ENCODE results near the gene FOXS1. TPM values are rescaled to one million over a fixed set of nuclear protein-coding genes. Genes with fewer than 3 reads are reported as not detected.

FOXS1 gene
- total RNA-seq, 1 experiment from 2014 or later: 6.3 TPM

GRCh38 chr20:31868853-31869672 is 23.7 kb upstream of the FOXS1 start:
- Histone ChIP-seq H3K9me3 (ENCODE audit: control insufficient read depth, insufficient read depth, low read depth, low read length) (no peaks in the 10 kb centered on the region), H3K4me3 (ENCODE audit: low read depth in 2 of 2, low read length in 2 of 2) (peak overlapping the region; percentile 52 to 66; a peak in 2 of 4 replicates), H3K27me3 (ENCODE audit: control insufficient read depth, insufficient read depth, low read length) (peaks cover 3% of the 10 kb centered on the region; the same call in 1 of the 2 replicates), H3K4me1 (ENCODE audit: control insufficient read depth, insufficient read depth, low read length) (no peaks in the 10 kb centered on the region; the same call in 1 of the 2 replicates), H3K36me3 (ENCODE audit: control insufficient read depth, insufficient read depth, low read length) (no peaks in the 10 kb centered on the region), H3K27ac (ENCODE audit: low read length) (peak overlapping the region; percentile 52)
- no peak for TF ChIP-seq POLR2AphosphoS5 (IDR thresholded peaks at IDR 0.05; ENCODE audit: low read depth, low read length)
- TF ChIP-seq SIN3A (IDR thresholded peaks at IDR 0.05; ENCODE audit: borderline replicate concordance, insufficient read depth, low read depth, low read length): no peak
- TF ChIP-seq, protein P1, sequence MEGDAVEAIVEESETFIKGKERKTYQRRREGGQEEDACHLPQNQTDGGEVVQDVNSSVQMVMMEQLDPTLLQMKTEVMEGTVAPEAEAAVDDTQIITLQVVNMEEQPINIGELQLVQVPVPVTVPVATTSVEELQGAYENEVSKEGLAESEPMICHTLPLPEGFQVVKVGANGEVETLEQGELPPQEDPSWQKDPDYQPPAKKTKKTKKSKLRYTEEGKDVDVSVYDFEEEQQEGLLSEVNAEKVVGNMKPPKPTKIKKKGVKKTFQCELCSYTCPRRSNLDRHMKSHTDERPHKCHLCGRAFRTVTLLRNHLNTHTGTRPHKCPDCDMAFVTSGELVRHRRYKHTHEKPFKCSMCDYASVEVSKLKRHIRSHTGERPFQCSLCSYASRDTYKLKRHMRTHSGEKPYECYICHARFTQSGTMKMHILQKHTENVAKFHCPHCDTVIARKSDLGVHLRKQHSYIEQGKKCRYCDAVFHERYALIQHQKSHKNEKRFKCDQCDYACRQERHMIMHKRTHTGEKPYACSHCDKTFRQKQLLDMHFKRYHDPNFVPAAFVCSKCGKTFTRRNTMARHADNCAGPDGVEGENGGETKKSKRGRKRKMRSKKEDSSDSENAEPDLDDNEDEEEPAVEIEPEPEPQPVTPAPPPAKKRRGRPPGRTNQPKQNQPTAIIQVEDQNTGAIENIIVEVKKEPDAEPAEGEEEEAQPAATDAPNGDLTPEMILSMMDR (IDR thresholded peaks at IDR 0.05): no peak
- TF ChIP-seq REST (IDR thresholded peaks at IDR 0.05; ENCODE audit: insufficient read depth in 1 of 2, low read depth in 2 of 2, low read length in 1 of 2): no peak
- no peak for TF ChIP-seq TCF7L2 (IDR thresholded peaks at IDR 0.05; ENCODE audit: low read depth, low read length)
- intact Hi-C loops (cut with micrococcal nuclease; ENCODE audit: unreplicated experiment): no loop called here
- ATAC-seq: no peak
- in situ Hi-C loops (cut with HindIII; ENCODE audit: low pct_unique_long_range_greater_than_20kb, low sequenced_read_pairs): no loop called here
- POLR2A ChIA-PET: no interaction called here
- no TSS peak for BruUV-seq (replicated peaks)
- CTCF ChIA-PET: interaction anchor here (0.7 kb wide), 1 partner anchor 17 kb away, joined by 8 read pairs; no protein-coding TSS in a partner anchor
- no peak for DNase-seq (ENCODE audit: low read depth, low spot score)

DNA sequence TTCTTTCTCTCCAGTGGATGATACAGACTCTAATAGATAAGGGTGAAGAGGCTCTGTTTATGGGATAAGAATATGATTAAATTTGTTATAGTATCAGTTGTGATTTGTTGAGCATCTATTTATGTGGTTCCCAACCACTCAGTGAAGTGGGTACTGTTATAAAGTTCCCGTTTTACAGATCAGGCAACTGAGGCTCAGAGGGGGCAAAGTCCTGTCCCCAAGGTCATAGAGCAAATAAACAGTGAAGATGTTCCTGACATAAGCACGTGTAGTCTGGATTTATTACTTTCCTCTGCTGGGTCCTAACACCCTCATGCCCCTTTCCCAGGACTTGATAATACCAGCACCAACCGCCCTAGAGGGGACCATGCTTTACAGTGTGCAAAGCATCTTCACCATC is 20.8 kb upstream of the FOXS1 start:
- DNase-seq (ENCODE audit: low read depth, low spot score) (no peak), ATAC-seq (no peak)
- no TSS peak for BruUV-seq (replicated peaks)
- Histone ChIP-seq H3K4me1 (ENCODE audit: control insufficient read depth, insufficient read depth, low read length) (0 out of 2 replicates have a peak, but pooled peaks cover 3% of the 10 kb centered on the region), H3K36me3 (ENCODE audit: control insufficient read depth, insufficient read depth, low read length) (no peaks in the 10 kb centered on the region), H3K4me3 (ENCODE audit: low read depth in 2 of 2, low read length in 2 of 2) (no peak overlapping the region), H3K27ac (ENCODE audit: low read length) (no peak overlapping the region), H3K27me3 (ENCODE audit: control insufficient read depth, insufficient read depth, low read length) (peaks cover 2% of the 10 kb centered on the region; the same call in 1 of the 2 replicates), H3K9me3 (ENCODE audit: control insufficient read depth, insufficient read depth, low read depth, low read length) (no peaks in the 10 kb centered on the region)
- ChIA-PET CTCF (no interaction called here), POLR2A (no interaction called here)
- in situ Hi-C loops (cut with HindIII; ENCODE audit: low pct_unique_long_range_greater_than_20kb, low sequenced_read_pairs) (no loop called here), intact Hi-C loops (cut with micrococcal nuclease; ENCODE audit: unreplicated experiment) (no loop called here)
- TF ChIP-seq TCF7L2 (IDR thresholded peaks at IDR 0.05; ENCODE audit: low read depth, low read length): no peak
- TF ChIP-seq, protein P1 (IDR thresholded peaks at IDR 0.05): no peak
- TF ChIP-seq POLR2AphosphoS5 (IDR thresholded peaks at IDR 0.05; ENCODE audit: low read depth, low read length): no peak
- no peak for TF ChIP-seq SIN3A (IDR thresholded peaks at IDR 0.05; ENCODE audit: borderline replicate concordance, insufficient read depth, low read depth, low read length)
- no peak for TF ChIP-seq REST (IDR thresholded peaks at IDR 0.05; ENCODE audit: insufficient read depth in 1 of 2, low read depth in 2 of 2, low read length in 1 of 2)

Measured in Panc1 (cell line).